Measurements from ENCODE around the gene ANXA2. TPM values are rescaled to one million over a fixed set of nuclear protein-coding genes. Genes with fewer than 3 reads are reported as not detected.

The ANXA2 gene
- total and polyA plus RNA-seq, 10 of the 15 experiments (the other 5 are each of a cell fraction or from before 2014, with no cell fraction given), result 135 to 540 (median 281) TPM

DNA sequence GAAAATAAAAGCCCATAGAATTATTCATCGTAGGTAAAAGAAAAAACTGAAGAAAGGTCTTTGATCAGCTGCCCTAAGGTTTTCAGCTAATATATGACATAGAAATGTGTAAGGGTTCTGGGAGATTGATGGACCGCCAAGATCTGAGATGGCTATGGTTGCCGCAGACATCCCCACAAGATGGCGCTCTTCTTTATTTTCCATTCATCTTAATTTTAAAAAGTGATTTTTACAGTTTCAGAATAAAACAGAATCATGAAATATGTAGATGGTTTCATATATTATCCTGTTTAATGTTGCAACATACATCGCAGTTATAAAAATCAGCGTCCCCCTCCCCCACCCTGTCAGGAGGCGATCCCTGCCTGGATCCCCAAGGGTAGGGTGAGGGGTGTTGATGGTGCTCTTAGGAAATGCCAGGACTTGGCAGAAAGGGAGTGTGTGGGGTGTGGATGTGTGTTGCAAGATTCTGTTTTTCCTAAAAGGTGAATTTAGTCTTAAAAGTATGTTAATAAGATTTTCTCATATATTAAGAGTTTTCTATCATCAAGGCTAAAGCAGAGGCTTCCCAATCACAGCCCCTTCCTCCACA lies 68.8 kb downstream of the ANXA2 start (continued):
- TF ChIP-seq SP1 (IDR thresholded peaks at IDR 0.05; ENCODE audit: low read depth, low read length), result no peak

DNA sequence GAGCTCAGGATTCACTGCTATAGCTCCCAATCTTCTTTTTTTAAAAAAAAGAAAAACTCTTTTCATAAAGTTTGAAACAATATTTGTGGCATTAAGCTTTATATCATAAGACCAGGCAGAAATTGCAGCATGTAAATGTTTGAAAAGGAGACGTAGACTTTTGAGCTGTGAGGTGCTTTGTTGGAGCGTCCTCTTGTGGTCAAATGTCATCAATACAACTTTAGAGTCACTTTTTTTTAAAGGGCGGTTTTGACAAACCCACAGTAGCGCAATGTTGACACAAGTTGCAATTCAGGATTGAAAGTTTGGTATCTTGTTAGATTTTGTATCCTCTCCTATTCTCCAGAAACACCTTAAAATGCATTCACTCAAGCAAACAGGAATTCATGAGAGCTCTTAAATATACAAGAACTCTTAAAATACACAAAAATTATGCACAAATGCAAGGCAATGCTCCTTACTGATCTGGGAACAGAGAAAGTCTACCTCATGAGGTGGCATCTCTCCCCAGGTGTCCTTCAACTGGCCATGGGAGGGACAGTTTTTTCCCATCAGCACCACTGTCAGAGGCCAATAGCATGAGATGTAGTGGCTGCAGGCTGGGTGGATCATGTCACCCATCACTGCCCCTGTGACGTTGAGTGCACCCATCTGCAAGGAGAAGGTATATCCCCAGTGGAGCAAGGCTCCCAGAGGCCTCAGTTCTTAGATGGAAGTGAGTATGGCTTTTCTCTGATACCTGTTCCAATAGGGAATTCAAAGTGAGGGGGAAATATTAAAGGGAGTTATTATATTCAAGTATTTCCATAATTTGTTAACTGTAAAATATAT lies 70.7 kb downstream of the ANXA2 start:
- H3K4me1 ChIP-seq (ENCODE audit: control insufficient read depth, insufficient read depth, low read length), result no peaks in the 10 kb centered on the region
- H3K36me3 ChIP-seq (ENCODE audit: control insufficient read depth in 2 of 2, insufficient read depth in 2 of 2, low read length in 1 of 2), result no peaks in the 10 kb centered on the region
- in situ Hi-C loops (cut with MboI) (loop anchor here (5.0 to 10.0 kb wide), 2 partner anchors 410 to 612 kb away; no protein-coding TSS in a partner anchor), intact Hi-C loops (cut with micrococcal nuclease; ENCODE audit: unreplicated experiment) (loop anchor here (1.0 to 10.0 kb wide), 4 partner anchors 205 to 632 kb away; no protein-coding TSS in a partner anchor)
- H3K4me2 ChIP-seq (ENCODE audit: control insufficient read depth, insufficient read depth), result no peak overlapping the region
- no peak overlapping the region for H2AFZ ChIP-seq (ENCODE audit: control insufficient read depth, low read depth, low read length)
- no peak for DNase-seq (ENCODE audit: low read depth, low spot score)
- peak; percentile 71 for FAIRE-seq
- no peaks in the 10 kb centered on the region for H4K20me1 ChIP-seq (ENCODE audit: control insufficient read depth, insufficient read depth)
- CTCF ChIA-PET, result interaction anchor here (0.6 to 5.0 kb wide), 37 partner anchors 8 to 1507 kb away, joined by 3 to 65 read pairs (median 4); partner anchors contain the start of gene GCNT3
- WGBS (ENCODE audit: insufficient coverage, insufficient replicate concordance, low lambda C conversion rate, missing lambda C conversion rate), result 0% methylated on average over 5 of the region's 5 CpGs
- H3K27me3 ChIP-seq (replicated peaks in 1 of 2; ENCODE audit: control insufficient read depth in 2 of 2, insufficient read depth in 2 of 2, low read length in 1 of 2), result peaks cover 0 to 3% of the 10 kb centered on the region in 2 experiments; a peak in 2 of 4 replicates
- no peak overlapping the region for H3K9ac ChIP-seq (ENCODE audit: control insufficient read depth, insufficient read depth, low read length)
- no peaks in the 10 kb centered on the region for H3K79me2 ChIP-seq (ENCODE audit: control insufficient read depth, insufficient read depth, low read length)
- no peak overlapping the region for H3K27ac ChIP-seq (ENCODE audit: control insufficient read depth, insufficient read depth)
- ATAC-seq, result peak; percentile 46; the same call in 2 of the 3 replicates
- RAD21 ChIA-PET (ENCODE audit: unreplicated experiment), result interaction anchor here (0.6 to 3.6 kb wide), 11 partner anchors 15 to 636 kb away, joined by 3 to 25 read pairs (median 3); no protein-coding TSS in a partner anchor
- BruUV-seq (replicated peaks), result no TSS peak
- SMC1A ChIA-PET (ENCODE audit: uncharacterized antibody, unreplicated experiment), result interaction anchor here (0.7 to 2.7 kb wide), 18 partner anchors 10 to 798 kb away, joined by 3 to 16 read pairs (median 3); no protein-coding TSS in a partner anchor
- POLR2A ChIA-PET, result interaction anchor here (0.7 kb wide), 1 partner anchor 450 kb away, joined by 3 read pairs; no protein-coding TSS in a partner anchor
- H3K4me3 ChIP-seq, result no peak overlapping the region
- H3K9me3 ChIP-seq (replicated peaks; ENCODE audit: control insufficient read depth, insufficient read depth, low read length), result no peaks in the 10 kb centered on the region
- no peak for TF ChIP-seq CREM (IDR thresholded peaks at IDR 0.05; ENCODE audit: low read depth)
- no peak for TF ChIP-seq BCL11A (IDR thresholded peaks at IDR 0.05; ENCODE audit: low read depth, low read length)
- no peak for TF ChIP-seq KLF5 (IDR thresholded peaks at IDR 0.05; ENCODE audit: partially characterized antibody)
- TF ChIP-seq LARP7 (IDR thresholded peaks at IDR 0.05), result no peak
- peak; percentile 79; the same call in 1 of the 2 replicates for TF ChIP-seq SMC3 (IDR thresholded peaks at IDR 0.05; ENCODE audit: borderline replicate concordance, low read length)
- TF ChIP-seq RAD21 (IDR thresholded peaks at IDR 0.05; ENCODE audit: insufficient read depth, low read depth, low read length), result peak; percentile 90
- no peak for TF ChIP-seq NRF1 (conservative IDR thresholded peaks at IDR 0.05; ENCODE audit: low read depth, low read length)
- no peak for TF ChIP-seq TAF1 (IDR thresholded peaks at IDR 0.05; ENCODE audit: borderline replicate concordance, low read depth, low read length)
- TF ChIP-seq, protein P1, sequence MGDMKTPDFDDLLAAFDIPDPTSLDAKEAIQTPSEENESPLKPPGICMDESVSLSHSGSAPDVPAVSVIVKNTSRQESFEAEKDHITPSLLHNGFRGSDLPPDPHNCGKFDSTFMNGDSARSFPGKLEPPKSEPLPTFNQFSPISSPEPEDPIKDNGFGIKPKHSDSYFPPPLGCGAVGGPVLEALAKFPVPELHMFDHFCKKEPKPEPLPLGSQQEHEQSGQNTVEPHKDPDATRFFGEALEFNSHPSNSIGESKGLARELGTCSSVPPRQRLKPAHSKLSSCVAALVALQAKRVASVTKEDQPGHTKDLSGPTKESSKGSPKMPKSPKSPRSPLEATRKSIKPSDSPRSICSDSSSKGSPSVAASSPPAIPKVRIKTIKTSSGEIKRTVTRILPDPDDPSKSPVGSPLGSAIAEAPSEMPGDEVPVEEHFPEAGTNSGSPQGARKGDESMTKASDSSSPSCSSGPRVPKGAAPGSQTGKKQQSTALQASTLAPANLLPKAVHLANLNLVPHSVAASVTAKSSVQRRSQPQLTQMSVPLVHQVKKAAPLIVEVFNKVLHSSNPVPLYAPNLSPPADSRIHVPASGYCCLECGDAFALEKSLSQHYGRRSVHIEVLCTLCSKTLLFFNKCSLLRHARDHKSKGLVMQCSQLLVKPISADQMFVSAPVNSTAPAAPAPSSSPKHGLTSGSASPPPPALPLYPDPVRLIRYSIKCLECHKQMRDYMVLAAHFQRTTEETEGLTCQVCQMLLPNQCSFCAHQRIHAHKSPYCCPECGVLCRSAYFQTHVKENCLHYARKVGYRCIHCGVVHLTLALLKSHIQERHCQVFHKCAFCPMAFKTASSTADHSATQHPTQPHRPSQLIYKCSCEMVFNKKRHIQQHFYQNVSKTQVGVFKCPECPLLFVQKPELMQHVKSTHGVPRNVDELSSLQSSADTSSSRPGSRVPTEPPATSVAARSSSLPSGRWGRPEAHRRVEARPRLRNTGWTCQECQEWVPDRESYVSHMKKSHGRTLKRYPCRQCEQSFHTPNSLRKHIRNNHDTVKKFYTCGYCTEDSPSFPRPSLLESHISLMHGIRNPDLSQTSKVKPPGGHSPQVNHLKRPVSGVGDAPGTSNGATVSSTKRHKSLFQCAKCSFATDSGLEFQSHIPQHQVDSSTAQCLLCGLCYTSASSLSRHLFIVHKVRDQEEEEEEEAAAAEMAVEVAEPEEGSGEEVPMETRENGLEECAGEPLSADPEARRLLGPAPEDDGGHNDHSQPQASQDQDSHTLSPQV (IDR thresholded peaks at IDR 0.05), result 0 out of 2 replicates have a peak, but pooled peaks have one; percentile 25
- no peak for TF ChIP-seq ZNF207 (IDR thresholded peaks at IDR 0.05; ENCODE audit: borderline replicate concordance)
- no peak for TF ChIP-seq MXI1 (IDR thresholded peaks at IDR 0.05; ENCODE audit: low read depth, low read length)
- TF ChIP-seq SPI1 (IDR thresholded peaks at IDR 0.05; ENCODE audit: borderline replicate concordance, insufficient read depth, low read depth, low read length), result no peak
- TF ChIP-seq NR2F1 (conservative IDR thresholded peaks at IDR 0.05), result no peak
- TF ChIP-seq, protein P2, sequence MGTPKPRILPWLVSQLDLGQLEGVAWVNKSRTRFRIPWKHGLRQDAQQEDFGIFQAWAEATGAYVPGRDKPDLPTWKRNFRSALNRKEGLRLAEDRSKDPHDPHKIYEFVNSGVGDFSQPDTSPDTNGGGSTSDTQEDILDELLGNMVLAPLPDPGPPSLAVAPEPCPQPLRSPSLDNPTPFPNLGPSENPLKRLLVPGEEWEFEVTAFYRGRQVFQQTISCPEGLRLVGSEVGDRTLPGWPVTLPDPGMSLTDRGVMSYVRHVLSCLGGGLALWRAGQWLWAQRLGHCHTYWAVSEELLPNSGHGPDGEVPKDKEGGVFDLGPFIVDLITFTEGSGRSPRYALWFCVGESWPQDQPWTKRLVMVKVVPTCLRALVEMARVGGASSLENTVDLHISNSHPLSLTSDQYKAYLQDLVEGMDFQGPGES (IDR thresholded peaks at IDR 0.05), result no peak
- TF ChIP-seq RUNX3 (IDR thresholded peaks at IDR 0.05; ENCODE audit: low read length), result peak; percentile 26; the same call in 1 of the 2 replicates
